IMR-90 (cell line): ENCODE results near the gene MARVELD2. TPM values are rescaled to one million over a fixed set of nuclear protein-coding genes. Genes with fewer than 3 reads are reported as not detected.
A peak's percentile ranks its signal among the peaks of the same experiment; 100 is the strongest.

Experiments used
- ATAC-seq: fragments of 200-7000 bp; cut with Tn5 transposase; 2 replicates; pipeline ENCODE4 v1.9.1; 2020; ENCODE audit warnings: low read depth, mild to moderate bottlenecking, moderate library complexity
- BruUV-seq: library from RNA; stranded (reverse); fragments of 400-500 nt; replicated peaks from 2 replicates; lab custom pipeline; 2021; lab: Mats Ljungman, UMichigan
- CTCF ChIA-PET: fragments of 300-600 bp; formaldehyde crosslinking; extraction: SDS; loops from one replicate; lab custom pipeline; 2021; ENCODE audit warnings: antibody characterized with exemption; lab: Yijun Ruan, JAX
- POLR2A ChIA-PET: fragments of 300-600 bp; sonication (Branson Sonifier 250); formaldehyde crosslinking; loops from one replicate; lab custom pipeline; 2022; ENCODE audit warnings: antibody characterized with exemption; ENCODE audit not compliant: unreplicated experiment; lab: Charles Lee
- DNase-seq: peaks from one replicate; pipeline ENCODE4 v3.0.0; 2013
- H2AFZ ChIP-seq: replicated peaks from 2 replicates; pipeline ENCODE3; 2013; ENCODE audit warnings: low read length, mild to moderate bottlenecking; ENCODE audit not compliant: poor library complexity
- H2AK5ac ChIP-seq: 2 replicates; pipeline ENCODE4 v1.6.1; 2013; ENCODE audit warnings: low read depth, low read length, inconsistent platforms
- H2AK9ac ChIP-seq: replicated peaks from 2 replicates; pipeline ENCODE3; 2013; ENCODE audit warnings: mild to moderate bottlenecking, low read depth, low read length, moderate library complexity; ENCODE audit not compliant: poor library complexity
- H2BK120ac ChIP-seq: 2 replicates; pipeline ENCODE4 v1.6.1; 2013; ENCODE audit warnings: low read depth, low read length, inconsistent platforms
- H2BK15ac ChIP-seq: 3 replicates; pipeline ENCODE4 v1.6.1; 2013; ENCODE audit warnings: low read depth, low read length, inconsistent platforms
- H2BK20ac ChIP-seq: 2 replicates; pipeline ENCODE4 v1.6.1; 2013; ENCODE audit warnings: low read depth, mild to moderate bottlenecking, inconsistent platforms, low read length, moderate library complexity
- H2BK5ac ChIP-seq: 2 replicates; pipeline ENCODE4 v1.6.1; 2013; ENCODE audit warnings: mild to moderate bottlenecking, low read depth, low read length, inconsistent platforms; ENCODE audit not compliant: poor library complexity, severe bottlenecking
- H3K14ac ChIP-seq: replicated peaks from 2 replicates; pipeline ENCODE4 v1.6.1; 2013; ENCODE audit warnings: low read depth, low read length, inconsistent platforms
- H3K18ac ChIP-seq: 2 replicates; pipeline ENCODE4 v1.6.1; 2013; ENCODE audit warnings: low read depth, low read length, control low read depth
- H3K23ac ChIP-seq: 2 replicates; pipeline ENCODE4 v1.6.1; 2013; ENCODE audit warnings: low read depth, low read length, inconsistent platforms
- H3K27ac ChIP-seq: 2 replicates; pipeline ENCODE4 v1.5.1; 2013; ENCODE audit warnings: mild to moderate bottlenecking, control low read depth, low read length; ENCODE audit not compliant: insufficient read depth
- H3K27me3 ChIP-seq: 2 replicates; pipeline ENCODE4 v1.6.1; 2013; ENCODE audit warnings: low read length; ENCODE audit not compliant: control insufficient read depth, insufficient read depth
- H3K36me3 ChIP-seq: 2 replicates; pipeline ENCODE4 v1.6.1; 2013; ENCODE audit warnings: low read length, mixed read lengths; ENCODE audit not compliant: control insufficient read depth, insufficient read depth
- H3K4ac ChIP-seq: 2 replicates; pipeline ENCODE4 v1.6.1; 2013; ENCODE audit warnings: low read depth, low read length, inconsistent platforms
- H3K4me1 ChIP-seq: 2 replicates; pipeline ENCODE4 v1.6.1; 2013; ENCODE audit warnings: low read length, mixed read lengths; ENCODE audit not compliant: control insufficient read depth, insufficient read depth
- H3K4me2 ChIP-seq: 2 replicates; pipeline ENCODE4 v1.6.1; 2013; ENCODE audit warnings: low read depth, mild to moderate bottlenecking, control low read depth, low read length, moderate library complexity
- H3K4me3 ChIP-seq: 2 replicates; pipeline ENCODE4 v1.5.1; 2013; ENCODE audit warnings: low read depth, mild to moderate bottlenecking, control low read depth, low read length, moderate library complexity; ENCODE audit not compliant: insufficient read depth
- H3K56ac ChIP-seq: 2 replicates; pipeline ENCODE4 v1.6.1; 2013; ENCODE audit warnings: low read length, inconsistent platforms; ENCODE audit not compliant: insufficient read depth; ENCODE audit errors: extremely low read depth
- H3K79me1 ChIP-seq, 2 experiments: 2 replicates each; pipeline ENCODE4 v1.6.1; 2013; ENCODE audit warnings: low read length in 2 of 2, inconsistent platforms in 1 of 2, low read depth in 1 of 2
- H3K9ac ChIP-seq: 2 replicates; pipeline ENCODE4 v1.6.1; 2013; ENCODE audit warnings: low read depth, low read length, control low read depth
- H3K9me1 ChIP-seq: 2 replicates; pipeline ENCODE4 v1.6.1; 2013; ENCODE audit warnings: low read length, inconsistent platforms; ENCODE audit not compliant: insufficient read depth
- H3K9me3 ChIP-seq: 2 replicates; pipeline ENCODE4 v1.6.1; 2013; ENCODE audit warnings: low read length; ENCODE audit not compliant: control insufficient read depth, insufficient read depth
- H4K20me1 ChIP-seq: 2 replicates; pipeline ENCODE4 v1.6.1; 2013; ENCODE audit warnings: low read length, inconsistent platforms; ENCODE audit not compliant: insufficient read depth
- H4K5ac ChIP-seq: 2 replicates; pipeline ENCODE4 v1.6.1; 2013; ENCODE audit warnings: mild to moderate bottlenecking, low read depth, low read length, control low read depth
- H4K8ac ChIP-seq, 2 experiments: 2 replicates each; pipeline ENCODE4 v1.6.1; 2013; ENCODE audit warnings: low read depth in 2 of 2, low read length in 2 of 2, control low read depth in 1 of 2, inconsistent platforms in 1 of 2
- H4K91ac ChIP-seq: 2 replicates; pipeline ENCODE4 v1.6.1; 2013; ENCODE audit warnings: low read depth, low read length, inconsistent platforms; ENCODE audit not compliant: insufficient read depth
- BHLHE40 ChIP-seq: fragments of 150-350 bp; IDR thresholded peaks from 2 replicates; pipeline ENCODE4 v1.6.1; 2016; ENCODE audit warnings: mild to moderate bottlenecking, low read depth, low read length
- CHD1 ChIP-seq: IDR thresholded peaks from 2 replicates; pipeline ENCODE4 v1.6.1; 2012; ENCODE audit warnings: low read depth, low read length, improper control_type of control experiment
- ELK1 ChIP-seq: fragments of 150-350 bp; IDR thresholded peaks from 2 replicates; pipeline ENCODE4 v1.6.1; 2016; ENCODE audit warnings: low read depth, mild to moderate bottlenecking, low read length, moderate library complexity, borderline replicate concordance
- FOS ChIP-seq: fragments of 150-350 bp; IDR thresholded peaks from 2 replicates; pipeline ENCODE4 v1.6.1; 2016; ENCODE audit warnings: low read depth, low read length
- MAFK ChIP-seq: IDR thresholded peaks from 2 replicates; pipeline ENCODE4 v1.6.1; 2012; ENCODE audit warnings: low read depth, low read length, improper control_type of control experiment
- MXI1 ChIP-seq: IDR thresholded peaks from 2 replicates; pipeline ENCODE4 v1.6.1; 2012; ENCODE audit warnings: low read depth, mild to moderate bottlenecking, low read length, moderate library complexity, borderline replicate concordance
- NFE2L2 ChIP-seq: fragments of 150-350 bp; IDR thresholded peaks from 2 replicates; pipeline ENCODE4 v1.6.1; 2016; ENCODE audit warnings: low read depth, mild to moderate bottlenecking, low read length
- POLR2A ChIP-seq: IDR thresholded peaks from 2 replicates; pipeline ENCODE4 v1.6.1; 2012; ENCODE audit warnings: mild to moderate bottlenecking, low read depth, low read length
- RAD21 ChIP-seq: IDR thresholded peaks from 2 replicates; pipeline ENCODE4 v1.6.1; 2012; ENCODE audit warnings: low read length, improper control_type of control experiment
- RFX5 ChIP-seq: IDR thresholded peaks from 2 replicates; pipeline ENCODE4 v1.8.0; 2012; ENCODE audit warnings: low read depth, mild to moderate bottlenecking, low read length, moderate library complexity
- SMC3 ChIP-seq: fragments of 150-350 bp; IDR thresholded peaks from 2 replicates; pipeline ENCODE4 v1.6.1; 2016; ENCODE audit warnings: low read depth, mild to moderate bottlenecking, antibody characterized with exemption, low read length, moderate library complexity
- USF2 ChIP-seq: fragments of 150-350 bp; IDR thresholded peaks from 2 replicates; pipeline ENCODE4 v1.6.1; 2017; ENCODE audit warnings: mild to moderate bottlenecking, antibody characterized with exemption, low read length, low read depth
- WGBS, 2 experiments: methylation state at CpG; one replicate each; pipeline versions ENCODE4 v1.1.5 to v1.1.7; 2013; ENCODE audit warnings: missing lambda C conversion rate in 2 of 2; ENCODE audit not compliant: insufficient read length in 1 of 2; ENCODE audit errors: extremely low coverage in 2 of 2; 5-methylcytosine and 5-hydroxymethylcytosine counted together
- dilution Hi-C: fragments of 300-500 bp; cut with HindIII; formaldehyde crosslinking; loops from one replicate; pipeline ENCODE4 v1.14.3; 2018; ENCODE audit warnings: low sequenced_read_pairs; ENCODE audit not compliant: unreplicated experiment
- in situ Hi-C: fragments of 300-500 bp; cut with MboI; formaldehyde crosslinking; loops from 3 replicates; pipeline ENCODE4 v1.14.3; 2019; ENCODE audit warnings: low sequenced_read_pairs, inconsistent platforms, mixed read lengths
- intact Hi-C: fragments of 100-400 bp; cut with micrococcal nuclease; formaldehyde crosslinking; loops from 2 replicates; pipeline ENCODE4 v1.10.0; 2022
- polyA plus RNA-seq, 3 experiments: library from polyadenylated mRNA; depleted of rRNA; stranded (reverse); fragments of >200 nt; gene quantifications; 2 replicates each; pipeline ENCODE4 v1.2.3, GENCODE V29; 2012; ENCODE audit warnings: low replicate concordance in 1 of 3
- total RNA-seq: library from RNA; depleted of rRNA; stranded (reverse); fragments of >200 nt; gene quantifications from 2 replicates; pipeline ENCODE4 v1.2.3, GENCODE V29; 2012

MARVELD2 gene
- total and polyA plus RNA-seq, 2 of the 4 experiments (the other 2 are of a cell fraction) = 0.51 to 0.54 TPM

- Histone ChIP-seq H3K4me3 (peak overlapping the region; percentile 55), H3K23ac (no peak overlapping the region; the same call in 1 of the 2 replicates), H3K4me1 (peaks cover 6% of the 10 kb centered on the region), H3K36me3 (no peaks in the 10 kb centered on the region), H4K5ac (no peak overlapping the region), H3K9ac (no peak overlapping the region), H3K9me1 (no peaks in the 10 kb centered on the region), H4K91ac (no peak overlapping the region), H3K79me1 (no peaks in the 10 kb centered on the region), H3K14ac (no peak overlapping the region), H3K4me2 (peak overlapping the region; percentile 96), H2BK120ac (no peak overlapping the region), H4K8ac (no peak overlapping the region), H2BK15ac (no peak overlapping the region), H3K9me3 (no peaks in the 10 kb centered on the region), H3K4ac (no peak overlapping the region), H2BK5ac (no peak overlapping the region), H2AFZ (peak overlapping the region; percentile 94), H3K56ac (no peak overlapping the region), H3K27me3 (peaks cover 50% of the 10 kb centered on the region), H2AK9ac (no peak overlapping the region), H2BK20ac (no peak overlapping the region), H4K20me1 (no peaks in the 10 kb centered on the region), H2AK5ac (no peak overlapping the region), H3K18ac (no peak overlapping the region), H3K27ac (no peak overlapping the region)
- intact Hi-C loops = loop anchor here (10.0 kb wide), 1 partner anchor 47 kb away; no protein-coding TSS in a partner anchor
- BruUV-seq = no TSS peak
- DNase-seq (no peak), ATAC-seq (no peak)
- TF ChIP-seq MXI1 (no peak), ELK1 (no peak), MAFK (no peak), FOS (no peak), CHD1 (no peak), BHLHE40 (no peak), POLR2A (no peak), NFE2L2 (no peak), USF2 (no peak), SMC3 (no peak), RAD21 (no peak), RFX5 (no peak)
- dilution Hi-C loops = no loop called here
- in situ Hi-C loops = no loop called here
- 7% methylated on average over 3 of the region's 17 CpGs; no CpG with 5 or more reads in 1 of the 2 experiments for WGBS, 2 experiments
- ChIA-PET CTCF (no interaction called here), POLR2A (no interaction called here)
Measured at GRCh38 chr5:69491838-69492390, 77.0 kb downstream of the MARVELD2 start.
